ENCODE results near the gene EFCAB8. TPM values are rescaled to one million over a fixed set of nuclear protein-coding genes. Genes with fewer than 3 reads are reported as not detected.

The EFCAB8 gene
- total and polyA plus RNA-seq, 2 experiments from 2014 or later: 0.53 TPM; not detected in 1

DNA sequence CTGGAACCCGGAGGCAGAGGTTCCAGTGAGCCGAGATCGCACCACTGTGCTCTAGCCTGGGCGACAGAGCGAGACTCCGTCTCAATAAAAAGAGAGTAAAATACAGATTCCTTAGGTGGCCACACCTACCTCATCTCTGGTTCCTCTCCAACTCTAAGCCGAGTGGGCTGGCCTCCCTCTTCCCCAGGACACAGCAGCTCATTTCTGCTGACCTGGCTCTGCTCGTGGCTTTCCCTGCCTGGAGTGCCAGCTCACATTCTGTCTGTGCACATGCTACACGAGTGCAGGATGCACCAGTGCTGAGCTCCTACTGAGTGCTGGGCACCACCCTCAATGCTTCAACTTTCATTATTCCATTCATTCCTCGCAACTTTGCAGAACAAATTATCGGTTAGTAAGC lies 28.8 kb downstream of the EFCAB8 start:
- H3K36me3 ChIP-seq (replicated peaks; ENCODE audit: insufficient read depth, low read depth): no peaks in the 10 kb centered on the region
- TF ChIP-seq, protein P1, sequence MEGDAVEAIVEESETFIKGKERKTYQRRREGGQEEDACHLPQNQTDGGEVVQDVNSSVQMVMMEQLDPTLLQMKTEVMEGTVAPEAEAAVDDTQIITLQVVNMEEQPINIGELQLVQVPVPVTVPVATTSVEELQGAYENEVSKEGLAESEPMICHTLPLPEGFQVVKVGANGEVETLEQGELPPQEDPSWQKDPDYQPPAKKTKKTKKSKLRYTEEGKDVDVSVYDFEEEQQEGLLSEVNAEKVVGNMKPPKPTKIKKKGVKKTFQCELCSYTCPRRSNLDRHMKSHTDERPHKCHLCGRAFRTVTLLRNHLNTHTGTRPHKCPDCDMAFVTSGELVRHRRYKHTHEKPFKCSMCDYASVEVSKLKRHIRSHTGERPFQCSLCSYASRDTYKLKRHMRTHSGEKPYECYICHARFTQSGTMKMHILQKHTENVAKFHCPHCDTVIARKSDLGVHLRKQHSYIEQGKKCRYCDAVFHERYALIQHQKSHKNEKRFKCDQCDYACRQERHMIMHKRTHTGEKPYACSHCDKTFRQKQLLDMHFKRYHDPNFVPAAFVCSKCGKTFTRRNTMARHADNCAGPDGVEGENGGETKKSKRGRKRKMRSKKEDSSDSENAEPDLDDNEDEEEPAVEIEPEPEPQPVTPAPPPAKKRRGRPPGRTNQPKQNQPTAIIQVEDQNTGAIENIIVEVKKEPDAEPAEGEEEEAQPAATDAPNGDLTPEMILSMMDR (IDR thresholded peaks at IDR 0.05; ENCODE audit: poor library complexity): no peak
- TF ChIP-seq EZH2 (IDR thresholded peaks at IDR 0.05; ENCODE audit: borderline replicate concordance) (no peak), EZH2phosphoT487 (IDR thresholded peaks at IDR 0.05; ENCODE audit: low read depth, severe bottlenecking, unreplicated experiment) (no peak)
- no peaks in the 10 kb centered on the region for H3K4me1 ChIP-seq (ENCODE audit: insufficient read depth)
- H3K27me3 ChIP-seq: no peaks in the 10 kb centered on the region
- H3K4me3 ChIP-seq: no peak overlapping the region
- H3K4me2 ChIP-seq: no peak overlapping the region
- no peaks in the 10 kb centered on the region for H3K9me2 ChIP-seq (replicated peaks; ENCODE audit: insufficient read depth)
- no peaks in the 10 kb centered on the region for H3K79me2 ChIP-seq
- no peak overlapping the region for H2AFZ ChIP-seq
- 83% methylated on average over 11 of the region's 11 CpGs for WGBS (ENCODE audit: low lambda C conversion rate, missing lambda C conversion rate)
- no peak overlapping the region for H3K27ac ChIP-seq
- DNase-seq (ENCODE audit: low spot score): no peak
- no peaks in the 10 kb centered on the region for H3K9me3 ChIP-seq (ENCODE audit: low read depth)
- no peaks in the 10 kb centered on the region for H4K20me1 ChIP-seq (ENCODE audit: insufficient read depth, poor library complexity, severe bottlenecking)

DNA sequence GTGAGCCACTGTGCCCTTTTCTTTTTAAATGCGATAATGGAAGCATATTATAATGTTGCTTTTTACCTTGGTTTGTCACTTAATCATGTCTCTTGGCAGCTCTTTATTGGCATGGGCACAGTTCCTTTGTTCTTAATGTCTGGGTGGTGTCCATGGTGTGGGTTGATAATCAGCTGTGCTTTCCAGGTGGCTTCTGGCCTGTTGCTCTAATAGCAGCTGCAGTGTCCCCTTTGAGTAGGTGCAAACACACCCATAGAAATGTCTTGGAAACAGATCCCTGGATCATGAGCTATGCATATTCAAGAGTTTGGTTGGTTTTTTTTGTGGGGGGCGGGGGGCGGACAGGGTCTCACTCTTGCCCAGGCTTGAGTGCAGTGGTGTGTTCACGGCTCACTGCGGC lies 29.9 kb downstream of the EFCAB8 start:
- Histone ChIP-seq H3K4me3 (no peak overlapping the region), H3K79me2 (no peaks in the 10 kb centered on the region), H3K4me2 (no peak overlapping the region), H3K9me3 (ENCODE audit: low read depth) (no peaks in the 10 kb centered on the region), H2AFZ (no peak overlapping the region), H4K20me1 (ENCODE audit: insufficient read depth, poor library complexity, severe bottlenecking) (no peaks in the 10 kb centered on the region), H3K9me2 (replicated peaks; ENCODE audit: insufficient read depth) (no peaks in the 10 kb centered on the region), H3K4me1 (ENCODE audit: insufficient read depth) (no peaks in the 10 kb centered on the region), H3K36me3 (replicated peaks; ENCODE audit: insufficient read depth, low read depth) (no peaks in the 10 kb centered on the region), H3K27ac (no peak overlapping the region), H3K27me3 (no peaks in the 10 kb centered on the region)
- DNase-seq (ENCODE audit: low spot score): no peak
- 98% methylated on average over 5 of the region's 5 CpGs for WGBS (ENCODE audit: low lambda C conversion rate, missing lambda C conversion rate)
- TF ChIP-seq EZH2 (IDR thresholded peaks at IDR 0.05; ENCODE audit: borderline replicate concordance) (no peak), EZH2phosphoT487 (IDR thresholded peaks at IDR 0.05; ENCODE audit: low read depth, severe bottlenecking, unreplicated experiment) (no peak)
- TF ChIP-seq, protein P1 (IDR thresholded peaks at IDR 0.05; ENCODE audit: poor library complexity): no peak

DNA sequence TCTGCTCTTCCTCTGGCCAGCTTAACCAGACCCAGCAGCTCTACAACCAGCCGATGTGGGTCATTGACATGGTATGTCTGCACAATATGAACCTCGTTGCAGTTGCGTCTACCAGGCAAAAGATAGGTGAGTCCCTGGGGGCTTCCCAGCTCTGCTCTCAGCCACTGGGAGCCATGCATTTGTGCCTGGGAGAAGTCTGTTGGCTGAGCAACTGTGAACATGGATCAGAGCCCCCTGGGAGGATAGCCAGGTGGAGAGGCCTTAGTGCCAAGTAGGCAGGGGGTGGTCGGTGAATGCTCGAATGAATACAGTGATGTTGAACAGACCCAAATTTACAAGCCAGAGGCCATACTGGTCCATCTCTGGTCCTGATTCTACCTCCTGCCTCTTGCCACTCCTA lies 30.6 kb downstream of the EFCAB8 start:
- Histone ChIP-seq H2AFZ (no peak overlapping the region), H3K27me3 (no peaks in the 10 kb centered on the region), H4K20me1 (ENCODE audit: insufficient read depth, poor library complexity, severe bottlenecking) (no peaks in the 10 kb centered on the region), H3K27ac (no peak overlapping the region), H3K79me2 (no peaks in the 10 kb centered on the region), H3K36me3 (replicated peaks; ENCODE audit: insufficient read depth, low read depth) (no peaks in the 10 kb centered on the region), H3K9me3 (ENCODE audit: low read depth) (no peaks in the 10 kb centered on the region), H3K4me1 (ENCODE audit: insufficient read depth) (no peaks in the 10 kb centered on the region), H3K9me2 (replicated peaks; ENCODE audit: insufficient read depth) (no peaks in the 10 kb centered on the region), H3K4me3 (no peak overlapping the region), H3K4me2 (no peak overlapping the region)
- 83% methylated on average over 5 of the region's 5 CpGs for WGBS (ENCODE audit: low lambda C conversion rate, missing lambda C conversion rate)
- no peak for DNase-seq (ENCODE audit: low spot score)
- TF ChIP-seq, protein P1 (IDR thresholded peaks at IDR 0.05; ENCODE audit: poor library complexity): no peak
- TF ChIP-seq EZH2phosphoT487 (IDR thresholded peaks at IDR 0.05; ENCODE audit: low read depth, severe bottlenecking, unreplicated experiment) (no peak), EZH2 (IDR thresholded peaks at IDR 0.05; ENCODE audit: borderline replicate concordance) (no peak)

DNA sequence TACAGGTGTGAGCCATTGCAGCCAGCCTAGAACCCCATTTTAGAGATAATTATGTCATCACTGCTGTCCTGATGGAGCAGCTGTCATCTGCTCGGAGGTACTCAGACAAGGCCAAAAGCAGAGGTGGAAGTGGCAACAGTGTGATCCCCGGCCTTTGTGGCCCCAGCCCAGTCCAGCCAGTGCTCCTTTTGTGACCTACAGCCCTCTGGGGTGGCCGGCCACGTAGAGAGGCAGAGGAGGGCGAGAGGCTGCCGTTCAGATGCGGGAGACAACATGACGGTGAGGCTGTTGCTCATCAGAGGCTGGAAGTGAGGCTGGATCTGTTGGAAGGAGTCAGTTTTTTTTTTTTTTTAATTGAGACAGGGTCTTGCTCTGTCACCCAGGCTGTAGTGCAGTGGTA lies 32.8 kb downstream of the EFCAB8 start:
- 92% methylated on average over 8 of the region's 8 CpGs for WGBS (ENCODE audit: low lambda C conversion rate, missing lambda C conversion rate)
- no peaks in the 10 kb centered on the region for H3K27me3 ChIP-seq

More for the DNA sequence above, 32.8 kb downstream of the EFCAB8 start:
- Histone ChIP-seq H3K27ac (no peak overlapping the region), H3K36me3 (replicated peaks; ENCODE audit: insufficient read depth, low read depth) (no peaks in the 10 kb centered on the region), H3K4me1 (ENCODE audit: insufficient read depth) (no peaks in the 10 kb centered on the region), H3K4me3 (no peak overlapping the region), H3K9me3 (ENCODE audit: low read depth) (no peaks in the 10 kb centered on the region), H3K9me2 (replicated peaks; ENCODE audit: insufficient read depth) (no peaks in the 10 kb centered on the region), H2AFZ (no peak overlapping the region), H4K20me1 (ENCODE audit: insufficient read depth, poor library complexity, severe bottlenecking) (no peaks in the 10 kb centered on the region), H3K4me2 (no peak overlapping the region), H3K79me2 (no peaks in the 10 kb centered on the region)
- no peak for DNase-seq (ENCODE audit: low spot score)
- TF ChIP-seq, protein P1 (IDR thresholded peaks at IDR 0.05; ENCODE audit: poor library complexity): no peak
